Psoas muscle (tissue), 8 donors: ENCODE results near the gene MAP7. TPM values are rescaled to one million over a fixed set of nuclear protein-coding genes. Genes with fewer than 3 reads are reported as not detected.
"Not testable (repeated sequence)": the region's sequence is repeated elsewhere in the genome, so short reads cannot be mapped to it uniquely, and the experiment has no call there.

Experiments
- ATAC-seq, 4 donors: fragments of 200-7000 bp; cut with Tn5 transposase; one replicate each; pipeline ENCODE4 v1.9.1; 2020; ENCODE audit warnings: moderate library complexity in 3 of 4, mild to moderate bottlenecking in 2 of 4
- DNase-seq, 2 donors: peaks; one replicate each; pipeline ENCODE4 v3.0.0-alpha.2; 2020
- H3K27ac ChIP-seq: fragments of 200-600 bp; one replicate; pipeline ENCODE4 v1.8.0; 2022
- H3K27me3 ChIP-seq, 3 donors: fragments of 200-600 bp in 1 of 3; one replicate each; pipeline versions ENCODE4 v1.6.1 to v1.8.0; 2013 to 2022; ENCODE audit warnings: low read length in 2 of 3, mild to moderate bottlenecking in 2 of 3, moderate library complexity in 1 of 3; ENCODE audit not compliant: insufficient read depth in 3 of 3
- H3K36me3 ChIP-seq, 2 donors: fragments of 200-600 bp in 1 of 2; one replicate each; pipeline versions ENCODE4 v1.6.1 to v1.8.0; 2013 to 2022; ENCODE audit warnings: low read depth in 1 of 2, mild to moderate bottlenecking in 1 of 2, moderate library complexity in 1 of 2; ENCODE audit not compliant: insufficient read depth in 1 of 2
- H3K4me1 ChIP-seq: fragments of 200-600 bp; one replicate; pipeline ENCODE4 v1.8.0; 2022
- H3K4me3 ChIP-seq: fragments of 200-600 bp; one replicate; pipeline ENCODE4 v1.8.0; 2022; ENCODE audit warnings: mild to moderate bottlenecking
- H3K9me3 ChIP-seq: fragments of 200-600 bp; one replicate; pipeline ENCODE4 v1.8.0; 2022
- CTCF ChIP-seq: fragments of 200-600 bp; IDR thresholded peaks from one replicate; pipeline ENCODE4 v1.8.0; 2022; ENCODE audit warnings: antibody characterized with exemption
- WGBS, 3 donors: extraction: QIAGEN DNeasy Blood & Tissue Kit; methylation state at CpG; one replicate each; pipeline versions ENCODE4 v1.1.6 to v1.1.7; 2013; 5-methylcytosine and 5-hydroxymethylcytosine counted together
- intact Hi-C, 2 donors: fragments of 100-400 bp; cut with DNase I; formaldehyde crosslinking; loops; one replicate each; pipeline versions ENCODE4 v1.11.0 to v1.14.2; 2022
- polyA plus RNA-seq, 3 donors: library from polyadenylated mRNA; stranded (reverse); fragments of 200-250 nt; gene quantifications; one replicate each; pipeline ENCODE4 v1.2.3, GENCODE V29; 2013
- total RNA-seq, 4 donors: library from RNA; stranded (reverse); fragmentation: NEBNext Ultra II Directional in 2 of 4; extraction: Animal tissue kit (Norgen Biotek cat#: 25700) in 2 of 4; gene quantifications; one replicate each; pipeline versions ENCODE4 v1.2.1 to v1.2.4, GENCODE V29; 2021 to 2023
- donor health status: healthy with polysubstance abuse.
- donor health status: DM: no; HTN: no; CAD: no; lungs with moderate emphysema.
- donor health status: Bipolar disorder and iron deficiency.
- donor health status: healthy.
- donor health status: DM: yes; HTN: yes; CAD: no.
- donor health status: DM: no; HTN: no; CAD: no.
- donor health status: DM: no; HTN: no; CAD: no.
- donor health status: DM: yes; HTN: yes; CAD: no.

Gene MAP7
- total and polyA plus RNA-seq, 7 donors: 0.10 to 0.94 (median 0.32) TPM

GRCh38 chr6:136593748-136594490 lies 43.7 kb upstream of the MAP7 start:
- no peak for TF ChIP-seq CTCF
- DNase-seq: no peak
- ATAC-seq: peak; percentile 15 to 71 (median 54)
- Histone ChIP-seq H3K36me3 (peaks cover 0 to 30% of the 10 kb centered on the region in 2 donors), H3K27me3 (no peaks in the 10 kb centered on the region), H3K4me3 (no peak overlapping the region), H3K9me3 (no peaks in the 10 kb centered on the region), H3K4me1 (peaks cover 14% of the 10 kb centered on the region), H3K27ac (peak overlapping the region; percentile 27)
- intact Hi-C loops: no loop called here
- WGBS, 3 donors: 72 to 77% (median 76%) methylated on average over 6 of the region's 6 CpGs

GRCh38 chr6:136592930-136593673 lies 42.9 kb upstream of the MAP7 start:
- WGBS, 3 donors: 80 to 93% (median 81%) methylated on average over 2 of the region's 2 CpGs
- DNase-seq (no peak), ATAC-seq (no peak)
- peaks cover 5% of the 10 kb centered on the region for H3K4me1 ChIP-seq
- no peak overlapping the region for H3K4me3 ChIP-seq
- no peak for TF ChIP-seq CTCF
- no peaks in the 10 kb centered on the region for H3K9me3 ChIP-seq
- no peaks in the 10 kb centered on the region for H3K27me3 ChIP-seq
- intact Hi-C loops: no loop called here
- no peak overlapping the region for H3K27ac ChIP-seq
- peaks cover 0 to 30% of the 10 kb centered on the region in 2 donors for H3K36me3 ChIP-seq

GRCh38 chr6:136591617-136592016 lies 41.4 kb upstream of the MAP7 start:
- H3K36me3 ChIP-seq: peaks cover 0 to 30% of the 10 kb centered on the region in 2 donors
- intact Hi-C loops: no loop called here
- ATAC-seq: no peak

GRCh38 chr6:136590846-136591245 lies 40.6 kb upstream of the MAP7 start:
- ATAC-seq, H3K27me3 ChIP-seq, intact Hi-C loops, H3K27ac ChIP-seq, H3K9me3 ChIP-seq, H3K4me3 ChIP-seq, DNase-seq: not testable (repeated sequence)
- WGBS, 3 donors: 98 to 100% (median 100%) methylated on average over 2 of the region's 2 CpGs
- Histone ChIP-seq H3K4me1 (peaks cover 20% of the 10 kb centered on the region), H3K36me3 (peaks cover 0 to 30% of the 10 kb centered on the region in 2 donors)

More at GRCh38 chr6:136591617-136592016, 41.4 kb upstream of the MAP7 start:
- H3K4me3 ChIP-seq: no peak overlapping the region
- H3K4me1 ChIP-seq: peaks cover 12% of the 10 kb centered on the region
- no peaks in the 10 kb centered on the region for H3K27me3 ChIP-seq
- TF ChIP-seq CTCF: no peak
- H3K9me3 ChIP-seq: no peaks in the 10 kb centered on the region
- 64 to 81% (median 72%) methylated on average over 1 of the region's 1 CpG for WGBS, 3 donors
- no peak for DNase-seq
- H3K27ac ChIP-seq: no peak overlapping the region

GRCh38 chr6:136587527-136587926 lies 37.3 kb upstream of the MAP7 start:
- ATAC-seq (peak in 2 of 4 donors; percentile 44 to 64), DNase-seq (no peak)
- WGBS, 3 donors: 90 to 94% (median 91%) methylated on average over 1 of the region's 1 CpG
- Histone ChIP-seq H3K4me1 (peaks cover 25% of the 10 kb centered on the region), H3K27ac (peak overlapping the region; percentile 78), H3K4me3 (no peak overlapping the region), H3K9me3 (no peaks in the 10 kb centered on the region), H3K27me3 (no peaks in the 10 kb centered on the region), H3K36me3 (peaks cover 0 to 28% of the 10 kb centered on the region in 2 donors)
- intact Hi-C loops: loop anchor here in 1 of 2 donors (10.0 kb wide), 1 partner anchor 1057 kb away; no protein-coding TSS in a partner anchor
- no peak for TF ChIP-seq CTCF
